ENCODE results near the gene ABCB4. TPM values are rescaled to one million over a fixed set of nuclear protein-coding genes. Genes with fewer than 3 reads are reported as not detected.

The ABCB4 gene
- total RNA-seq, 6 donors from 2014 or later = 0.06 to 0.47 (median 0.15) TPM; not detected in 3

- no peaks in the 10 kb centered on the region for H3K4me1 ChIP-seq
- ATAC-seq (ENCODE audit: low FRiP score in 2 of 2) = no peak
- no peaks in the 10 kb centered on the region for H3K27me3 ChIP-seq
- H3K9me3 ChIP-seq = no peaks in the 10 kb centered on the region
- 83 to 89% methylated on average over 4 of the region's 4 CpGs for WGBS, 2 donors
- TF ChIP-seq POLR2A (IDR thresholded peaks at IDR 0.05) (no peak), CTCF (IDR thresholded peaks at IDR 0.05) (no peak), EP300 (IDR thresholded peaks at IDR 0.05) (no peak), POLR2AphosphoS5 (IDR thresholded peaks at IDR 0.05) (no peak)
- DNase-seq = no peak
- H3K36me3 ChIP-seq = no peaks in the 10 kb centered on the region
- H3K4me3 ChIP-seq = no peak overlapping the region
- no peak overlapping the region for H3K27ac ChIP-seq
Measured at GRCh38 chr7:87512906-87513305, 37.4 kb upstream of the ABCB4 start.

DNA sequence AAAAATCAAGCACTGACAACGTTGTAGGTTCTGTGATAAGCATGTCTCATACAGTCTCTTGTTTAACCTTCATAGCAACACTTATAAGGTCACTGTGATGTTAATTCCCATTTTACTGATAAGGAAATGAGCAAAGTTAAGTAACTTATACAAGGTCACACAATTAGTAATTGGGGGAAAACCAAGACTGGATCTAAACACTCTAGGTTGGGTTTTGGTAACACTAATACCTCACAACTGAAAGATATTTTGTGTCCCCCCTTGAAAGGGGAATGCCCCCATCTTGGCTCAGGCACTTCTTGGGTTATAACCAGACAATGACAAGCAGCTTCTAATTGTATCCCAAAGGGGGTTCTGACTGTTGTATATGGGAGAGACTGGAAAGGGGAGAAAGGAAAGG is 36.0 kb upstream of the ABCB4 start:
- no peak for TF ChIP-seq POLR2AphosphoS5 (IDR thresholded peaks at IDR 0.05)
- TF ChIP-seq CTCF (IDR thresholded peaks at IDR 0.05) = no peak
- no peak for TF ChIP-seq EP300 (IDR thresholded peaks at IDR 0.05)
- TF ChIP-seq POLR2A (IDR thresholded peaks at IDR 0.05) = no peak
- H3K27ac ChIP-seq = no peak overlapping the region
- no peaks in the 10 kb centered on the region for H3K36me3 ChIP-seq
- ATAC-seq (ENCODE audit: low FRiP score in 2 of 2) (no peak), DNase-seq (no peak)
- H3K27me3 ChIP-seq = no peaks in the 10 kb centered on the region
- no peaks in the 10 kb centered on the region for H3K4me1 ChIP-seq
- WGBS, 2 donors = 38 to 48% methylated on average over 1 of the region's 1 CpG
- no peaks in the 10 kb centered on the region for H3K9me3 ChIP-seq
- H3K4me3 ChIP-seq = no peak overlapping the region

- Histone ChIP-seq H3K9me3 (no peaks in the 10 kb centered on the region), H3K27ac (no peak overlapping the region), H3K27me3 (no peaks in the 10 kb centered on the region), H3K4me3 (no peak overlapping the region), H3K36me3 (no peaks in the 10 kb centered on the region), H3K4me1 (no peaks in the 10 kb centered on the region)
- DNase-seq (no peak), ATAC-seq (ENCODE audit: low FRiP score in 2 of 2) (no peak)
- TF ChIP-seq POLR2AphosphoS5 (IDR thresholded peaks at IDR 0.05) (no peak), EP300 (IDR thresholded peaks at IDR 0.05) (no peak), POLR2A (IDR thresholded peaks at IDR 0.05) (no peak), CTCF (IDR thresholded peaks at IDR 0.05) (no peak)
- 100% methylated on average over 1 of the region's 1 CpG for WGBS, 2 donors
Measured at GRCh38 chr7:87510411-87510875, 35.0 kb upstream of the ABCB4 start.

- no peaks in the 10 kb centered on the region for H3K4me1 ChIP-seq
- DNase-seq (no peak), ATAC-seq (ENCODE audit: low FRiP score in 2 of 2) (no peak)
- no peaks in the 10 kb centered on the region for H3K27me3 ChIP-seq
- H3K9me3 ChIP-seq = no peaks in the 10 kb centered on the region
- TF ChIP-seq CTCF (IDR thresholded peaks at IDR 0.05) = no peak
- TF ChIP-seq POLR2A (IDR thresholded peaks at IDR 0.05) = no peak
- TF ChIP-seq POLR2AphosphoS5 (IDR thresholded peaks at IDR 0.05) = no peak
- TF ChIP-seq EP300 (IDR thresholded peaks at IDR 0.05) = no peak
- WGBS, 2 donors = 28 to 52% methylated on average over 3 of the region's 3 CpGs
- H3K4me3 ChIP-seq = no peak overlapping the region
- H3K36me3 ChIP-seq = no peaks in the 10 kb centered on the region
- H3K27ac ChIP-seq = no peak overlapping the region
Measured at GRCh38 chr7:87507446-87507845, 32.0 kb upstream of the ABCB4 start.

All from upper lobe of left lung (tissue), 6 donors.